HG03354 (cell line): ENCODE measurements around the gene BAZ2A.
A peak's percentile ranks its signal among the peaks of the same experiment; 100 is the strongest.
"Not testable (repeated sequence)": the region's sequence is repeated elsewhere in the genome, so short reads cannot be mapped to it uniquely, and the experiment has no call there.

ENCODE experiments used
- ATAC-seq: cut with Tn5 transposase; IDR thresholded peaks from one replicate; pipeline ENCODE4 v1.9.1; 2021; ENCODE audit warnings: mild to moderate bottlenecking; ENCODE audit not compliant: unreplicated experiment, poor library complexity, severe bottlenecking

Gene BAZ2A

GRCh38 chr12:56599797-56600196, 30.3 kb downstream of the BAZ2A start:
- no peak for ATAC-seq

- ATAC-seq = no peak
Measured at GRCh38 chr12:56599041-56599440, 31.1 kb downstream of the BAZ2A start.

GRCh38 chr12:56596815-56597214, 33.3 kb downstream of the BAZ2A start:
- no peak for ATAC-seq

GRCh38 chr12:56593909-56594621, 36.1 kb downstream of the BAZ2A start:
- peak; percentile 63 for ATAC-seq

GRCh38 chr12:56591961-56592360, 38.2 kb downstream of the BAZ2A start:
- ATAC-seq = no peak

- ATAC-seq = no peak
Measured at GRCh38 chr12:56591126-56591525, 39.0 kb downstream of the BAZ2A start.

- peak; percentile 58 for ATAC-seq
Measured at GRCh38 chr12:56590237-56590830, 39.8 kb downstream of the BAZ2A start.

- ATAC-seq = no peak
Measured at GRCh38 chr12:56589783-56590182, 40.3 kb downstream of the BAZ2A start.

GRCh38 chr12:56585098-56585497, 45.0 kb downstream of the BAZ2A start:
- no peak for ATAC-seq

GRCh38 chr12:56581418-56582145, 48.5 kb downstream of the BAZ2A start:
- ATAC-seq = no peak

- no peak for ATAC-seq
Measured at GRCh38 chr12:56578983-56579546, 51.1 kb downstream of the BAZ2A start.

- not testable (repeated sequence) for ATAC-seq
Measured at GRCh38 chr12:56577248-56577647, 52.9 kb downstream of the BAZ2A start.

GRCh38 chr12:56574210-56574609, 55.9 kb downstream of the BAZ2A start:
- ATAC-seq = no peak

- ATAC-seq = no peak
Measured at GRCh38 chr12:56572288-56572687, 57.8 kb downstream of the BAZ2A start.

GRCh38 chr12:56571121-56571520, 59.0 kb downstream of the BAZ2A start:
- ATAC-seq = no peak

- ATAC-seq = no peak
Measured at GRCh38 chr12:56568146-56568545, 62.0 kb downstream of the BAZ2A start.

- ATAC-seq = peak; percentile 82
Measured at GRCh38 chr12:56565510-56566101, 64.5 kb downstream of the BAZ2A start.

GRCh38 chr12:56551070-56551469, 79.1 kb downstream of the BAZ2A start:
- ATAC-seq = no peak

GRCh38 chr12:56546680-56547079, 83.4 kb downstream of the BAZ2A start:
- ATAC-seq = no peak
